Activated CD4-positive, alpha-beta T cell treated with anti-CD3 and anti-CD28 coated beads, Interleukin-2, amount 10 ng/mL, durations not matched to agents 7 days and 5 days (primary cell): ENCODE results near the gene RNFT2. TPM values are rescaled to one million over a fixed set of nuclear protein-coding genes. Genes with fewer than 3 reads are reported as not detected.

Experiments used
- CTCF ChIA-PET: fragments of 350-600 bp; sonication (Branson Sonifier 250); formaldehyde crosslinking; loops from one replicate; lab custom pipeline; 2021; ENCODE audit warnings: antibody characterized with exemption; lab: Charles Lee
- POLR2A ChIA-PET: fragments of 350-600 bp; sonication (Branson Sonifier 250); formaldehyde crosslinking; loops from one replicate; lab custom pipeline; 2021; ENCODE audit warnings: antibody characterized with exemption; lab: Charles Lee
- DNase-seq: peaks from one replicate; pipeline ENCODE4 v3.0.0-alpha.2; 2020
- H3K27ac Mint-ChIP-seq: one replicate; pipeline ENCODE4 v1.8.0; 2021; ENCODE audit warnings: mild to moderate bottlenecking, moderate library complexity, mixed read lengths
- H3K27me3 Mint-ChIP-seq: one replicate; pipeline ENCODE4 v1.8.0; 2021; ENCODE audit warnings: mixed read lengths
- H3K36me3 Mint-ChIP-seq: one replicate; pipeline ENCODE4 v1.8.0; 2021; ENCODE audit warnings: low read depth, mixed read lengths
- H3K4me1 Mint-ChIP-seq: one replicate; pipeline ENCODE4 v1.8.0; 2021; ENCODE audit warnings: mixed read lengths
- H3K4me3 Mint-ChIP-seq: one replicate; pipeline ENCODE4 v1.8.0; 2021; ENCODE audit warnings: mild to moderate bottlenecking, moderate library complexity, mixed read lengths
- H3K9me3 Mint-ChIP-seq: one replicate; pipeline ENCODE4 v1.8.0; 2021; ENCODE audit warnings: mixed read lengths
- total RNA-seq, 2 experiments: library from RNA; stranded (reverse); gene quantifications; one replicate each; pipeline ENCODE4 v1.2.3, GENCODE V29; 2021

The RNFT2 gene, protein sequence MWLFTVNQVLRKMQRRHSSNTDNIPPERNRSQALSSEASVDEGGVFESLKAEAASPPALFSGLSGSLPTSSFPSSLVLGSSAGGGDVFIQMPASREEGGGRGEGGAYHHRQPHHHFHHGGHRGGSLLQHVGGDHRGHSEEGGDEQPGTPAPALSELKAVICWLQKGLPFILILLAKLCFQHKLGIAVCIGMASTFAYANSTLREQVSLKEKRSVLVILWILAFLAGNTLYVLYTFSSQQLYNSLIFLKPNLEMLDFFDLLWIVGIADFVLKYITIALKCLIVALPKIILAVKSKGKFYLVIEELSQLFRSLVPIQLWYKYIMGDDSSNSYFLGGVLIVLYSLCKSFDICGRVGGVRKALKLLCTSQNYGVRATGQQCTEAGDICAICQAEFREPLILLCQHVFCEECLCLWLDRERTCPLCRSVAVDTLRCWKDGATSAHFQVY
- 10 to 100 TPM; 11.7 to 15.1 TPM for total RNA-seq

DNA sequence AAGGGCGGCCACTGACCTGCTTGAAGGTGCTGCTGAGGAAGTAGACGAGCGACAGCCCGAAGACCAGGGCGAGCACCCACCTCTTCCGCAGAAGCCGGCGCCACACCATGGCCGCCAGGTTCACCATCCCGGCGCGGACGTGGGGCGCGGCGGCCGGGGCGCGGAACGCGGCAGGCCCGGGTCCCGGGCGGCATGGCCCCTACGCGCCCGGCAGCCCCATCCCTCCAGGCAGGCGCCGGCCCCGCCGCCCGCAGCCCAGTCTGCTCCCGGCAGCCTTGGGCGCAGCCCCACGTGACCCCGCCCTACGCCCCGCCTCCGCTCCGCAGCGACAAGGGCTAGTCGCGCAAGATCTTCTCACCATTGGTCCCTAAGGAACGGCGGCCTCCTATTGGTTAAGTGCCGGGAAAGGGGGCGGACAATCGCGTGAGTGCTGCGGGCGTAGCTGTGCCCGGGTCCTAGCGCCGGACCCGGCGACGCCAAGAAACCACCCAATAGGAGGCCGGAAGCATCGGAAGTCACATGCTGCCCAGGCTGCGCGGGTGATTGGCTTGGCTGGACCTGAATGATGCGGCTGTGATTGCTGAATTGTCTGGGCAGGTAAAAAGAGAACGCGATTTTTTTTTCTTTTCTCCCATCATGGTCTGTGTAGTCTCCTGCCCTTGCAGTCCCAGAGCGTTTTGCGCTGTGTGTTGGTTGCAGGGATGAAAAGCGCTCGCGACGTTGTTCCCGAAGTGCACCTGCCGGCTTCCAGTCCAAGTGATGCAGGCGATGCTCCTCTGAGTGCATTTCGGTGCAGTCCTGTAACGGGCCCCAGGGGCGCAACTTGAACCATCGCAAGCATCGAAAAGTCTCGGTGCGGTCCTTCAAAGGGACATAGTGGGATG lies at the start of gene RNFT2, which contains the start of gene SPRING1:
RNFT2 (plus strand) TSS at position 542 of the 884 bp plus-strand sequence. CDS start 2,183 bp downstream, outside the sequence.
SPRING1 (minus strand) TSS at position 296 of the 884 bp plus-strand sequence; CDS start at position 127, 169 bp downstream.
- H3K4me1 Mint-ChIP-seq = peaks cover 35% of the 10 kb centered on the region
- CTCF ChIA-PET = interaction anchor here (1.0 kb wide), 1 partner anchor 29 kb away, joined by 4 read pairs; no protein-coding TSS in a partner anchor

DNA sequence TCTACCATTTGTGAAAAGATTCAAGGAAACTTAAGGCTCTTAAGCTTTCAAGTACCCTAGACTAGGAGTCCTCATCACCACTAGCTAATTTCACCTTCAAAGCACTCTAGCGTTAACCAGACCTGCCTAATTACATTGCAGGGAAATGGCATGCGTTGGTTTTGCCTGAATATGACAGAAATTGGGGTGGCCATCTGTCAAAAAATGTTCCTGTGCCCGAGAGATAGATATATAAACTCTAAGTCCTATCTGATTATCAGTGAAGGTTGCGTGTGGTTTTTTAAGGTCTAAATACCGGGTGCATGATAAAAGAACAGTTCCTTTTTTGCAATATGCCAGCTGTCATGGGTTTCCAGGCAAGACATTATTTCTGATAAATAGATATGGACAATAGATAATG lies 48.6 kb upstream of the RNFT2 start:
- ChIA-PET CTCF (interaction anchor here (0.6 kb wide), 1 partner anchor 596 kb away, joined by 4 read pairs; no protein-coding TSS in a partner anchor), POLR2A (no interaction called here)
- peaks cover 5% of the 10 kb centered on the region for H3K4me1 Mint-ChIP-seq
- no peaks in the 10 kb centered on the region for H3K36me3 Mint-ChIP-seq
- no peak for DNase-seq
- H3K27ac Mint-ChIP-seq = no peak overlapping the region
- H3K4me3 Mint-ChIP-seq = no peak overlapping the region
- peaks cover 29% of the 10 kb centered on the region for H3K27me3 Mint-ChIP-seq
- no peaks in the 10 kb centered on the region for H3K9me3 Mint-ChIP-seq

More for the DNA sequence above, at the start of gene RNFT2, which contains the start of gene SPRING1:
- Mint-ChIP-seq H3K4me3 (peak within 1 kb of the TSS; percentile 83), H3K9me3 (no peaks in the 10 kb centered on the region), H3K27ac (peak within 1 kb of the TSS; percentile 89), H3K27me3 (no peaks in the 10 kb centered on the region), H3K36me3 (peaks cover 14% of the 10 kb centered on the region)
- POLR2A ChIA-PET = no interaction called here
- DNase-seq = peak; percentile 100

DNA sequence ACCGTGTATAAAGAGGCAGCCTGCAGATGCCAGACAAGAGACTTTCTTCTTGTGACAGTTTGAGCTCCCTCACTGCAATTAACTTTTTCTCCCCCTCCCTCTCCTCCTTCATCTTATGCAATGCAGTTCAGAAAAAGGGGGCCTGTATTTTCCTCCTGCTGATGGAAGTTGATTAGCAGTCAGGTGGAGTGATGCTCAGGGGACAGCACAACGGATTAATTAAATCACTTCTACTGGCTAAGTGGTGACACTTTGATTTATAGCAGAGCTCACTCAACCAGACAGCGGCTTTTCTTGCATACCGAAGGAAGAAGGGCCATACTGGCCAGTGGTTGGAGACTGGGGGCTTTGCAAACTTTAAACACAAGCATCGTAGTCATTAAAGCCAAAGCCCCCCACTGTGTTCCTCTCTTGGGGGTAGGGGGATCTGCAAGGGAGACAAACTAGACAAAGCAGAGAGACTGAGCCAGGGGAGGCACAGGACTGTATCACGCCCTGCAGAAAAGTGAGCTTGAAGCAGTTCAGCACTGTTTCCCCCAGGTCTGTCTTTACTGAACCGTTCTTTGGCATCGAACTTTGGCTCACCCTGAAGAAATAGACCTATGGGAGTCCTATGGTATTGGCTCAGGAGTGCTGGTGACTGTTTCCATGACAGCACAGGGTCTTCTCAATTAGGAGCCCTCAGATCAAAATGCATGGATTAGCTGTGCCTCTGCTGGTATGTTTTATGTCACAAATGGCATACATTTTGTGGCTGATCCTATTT lies 48.0 kb upstream of the RNFT2 start:
- Mint-ChIP-seq H3K9me3 (no peaks in the 10 kb centered on the region), H3K27me3 (peaks cover 36% of the 10 kb centered on the region), H3K36me3 (no peaks in the 10 kb centered on the region), H3K4me3 (no peak overlapping the region), H3K27ac (no peak overlapping the region), H3K4me1 (peaks cover 8% of the 10 kb centered on the region)
- ChIA-PET POLR2A (no interaction called here), CTCF (interaction anchor here (0.6 kb wide), 1 partner anchor 595 kb away, joined by 4 read pairs; no protein-coding TSS in a partner anchor)
- DNase-seq = no peak

DNA sequence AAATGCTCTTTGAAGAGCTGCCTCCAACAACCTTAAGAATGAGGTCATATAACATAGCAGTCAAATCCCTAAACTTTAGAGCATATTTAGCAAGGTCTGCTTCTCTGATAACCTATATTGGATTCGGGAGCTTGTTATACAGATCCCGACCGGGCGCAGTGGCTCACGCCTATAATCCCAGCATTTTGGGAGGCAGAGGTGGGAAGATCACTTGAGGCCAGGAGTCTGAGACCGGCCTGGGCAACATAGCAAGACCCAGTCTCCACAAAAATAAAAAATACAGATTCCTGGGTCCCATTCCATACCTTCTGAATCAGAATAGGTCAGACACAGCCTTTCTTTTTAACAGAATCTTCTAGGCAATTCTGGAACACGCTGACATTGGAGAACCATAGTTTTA lies 46.9 kb upstream of the RNFT2 start:
- Mint-ChIP-seq H3K4me3 (no peak overlapping the region), H3K4me1 (peaks cover 10% of the 10 kb centered on the region)
- POLR2A ChIA-PET = no interaction called here

DNA sequence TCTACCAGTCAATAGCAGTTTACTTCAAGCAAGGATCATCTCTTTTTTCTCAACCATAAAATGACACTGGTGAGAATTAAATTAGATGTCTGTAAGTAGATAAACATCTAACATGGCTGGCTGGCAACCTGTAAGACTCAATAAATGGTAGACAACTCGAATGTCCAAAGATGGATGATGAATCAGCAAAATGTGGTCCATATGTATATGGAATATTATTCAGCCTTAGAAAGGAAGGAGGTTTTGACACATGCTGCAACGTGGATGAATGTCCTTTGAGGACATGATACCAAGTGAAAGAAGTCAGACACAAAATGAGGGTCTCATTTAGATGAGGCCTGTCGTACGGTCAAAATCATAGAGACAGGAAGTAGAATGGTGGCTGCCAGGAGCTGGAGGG lies 46.5 kb upstream of the RNFT2 start:
- Mint-ChIP-seq H3K27me3 (peaks cover 39% of the 10 kb centered on the region), H3K9me3 (no peaks in the 10 kb centered on the region), H3K36me3 (no peaks in the 10 kb centered on the region), H3K4me1 (peaks cover 10% of the 10 kb centered on the region), H3K27ac (no peak overlapping the region), H3K4me3 (no peak overlapping the region)
- ChIA-PET CTCF (interaction anchor here (0.9 kb wide), 2 partner anchors 9 to 486 kb away, joined by 3 to 4 read pairs; no protein-coding TSS in a partner anchor), POLR2A (no interaction called here)
- no peak for DNase-seq

More for the DNA sequence above, 46.9 kb upstream of the RNFT2 start:
- H3K9me3 Mint-ChIP-seq = no peaks in the 10 kb centered on the region
- no peaks in the 10 kb centered on the region for H3K36me3 Mint-ChIP-seq
- H3K27me3 Mint-ChIP-seq = peaks cover 36% of the 10 kb centered on the region
- CTCF ChIA-PET = interaction anchor here (0.9 kb wide), 2 partner anchors 9 to 486 kb away, joined by 3 to 4 read pairs; no protein-coding TSS in a partner anchor
- DNase-seq = no peak
- H3K27ac Mint-ChIP-seq = no peak overlapping the region

DNA sequence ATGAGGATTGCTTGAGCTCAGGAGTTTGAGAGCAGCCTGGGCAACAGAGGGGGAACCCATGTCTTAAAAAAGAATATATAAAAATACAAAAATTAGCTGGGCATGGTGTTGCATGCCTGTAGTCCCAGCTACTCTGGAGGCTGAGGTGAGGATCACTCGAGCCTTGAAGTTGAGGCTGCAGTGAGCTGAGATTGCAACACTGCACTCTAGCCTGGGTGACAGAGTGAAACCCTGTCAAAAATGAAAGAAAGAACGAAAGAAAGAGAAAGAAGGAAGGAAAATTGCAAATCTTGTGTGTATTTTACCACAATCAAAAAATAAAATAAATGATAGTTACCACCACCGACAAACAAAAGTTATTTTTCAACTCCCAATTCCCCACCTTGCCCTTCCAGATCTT lies 45.5 kb upstream of the RNFT2 start:
- Mint-ChIP-seq H3K4me3 (no peak overlapping the region), H3K9me3 (no peaks in the 10 kb centered on the region), H3K4me1 (peaks cover 10% of the 10 kb centered on the region), H3K36me3 (no peaks in the 10 kb centered on the region), H3K27ac (no peak overlapping the region), H3K27me3 (peaks cover 39% of the 10 kb centered on the region)
- ChIA-PET CTCF (interaction anchor here (0.9 to 1.2 kb wide), 3 partner anchors 8 to 412 kb away, joined by 3 to 4 read pairs (median 4); no protein-coding TSS in a partner anchor), POLR2A (no interaction called here)
- DNase-seq = no peak

DNA sequence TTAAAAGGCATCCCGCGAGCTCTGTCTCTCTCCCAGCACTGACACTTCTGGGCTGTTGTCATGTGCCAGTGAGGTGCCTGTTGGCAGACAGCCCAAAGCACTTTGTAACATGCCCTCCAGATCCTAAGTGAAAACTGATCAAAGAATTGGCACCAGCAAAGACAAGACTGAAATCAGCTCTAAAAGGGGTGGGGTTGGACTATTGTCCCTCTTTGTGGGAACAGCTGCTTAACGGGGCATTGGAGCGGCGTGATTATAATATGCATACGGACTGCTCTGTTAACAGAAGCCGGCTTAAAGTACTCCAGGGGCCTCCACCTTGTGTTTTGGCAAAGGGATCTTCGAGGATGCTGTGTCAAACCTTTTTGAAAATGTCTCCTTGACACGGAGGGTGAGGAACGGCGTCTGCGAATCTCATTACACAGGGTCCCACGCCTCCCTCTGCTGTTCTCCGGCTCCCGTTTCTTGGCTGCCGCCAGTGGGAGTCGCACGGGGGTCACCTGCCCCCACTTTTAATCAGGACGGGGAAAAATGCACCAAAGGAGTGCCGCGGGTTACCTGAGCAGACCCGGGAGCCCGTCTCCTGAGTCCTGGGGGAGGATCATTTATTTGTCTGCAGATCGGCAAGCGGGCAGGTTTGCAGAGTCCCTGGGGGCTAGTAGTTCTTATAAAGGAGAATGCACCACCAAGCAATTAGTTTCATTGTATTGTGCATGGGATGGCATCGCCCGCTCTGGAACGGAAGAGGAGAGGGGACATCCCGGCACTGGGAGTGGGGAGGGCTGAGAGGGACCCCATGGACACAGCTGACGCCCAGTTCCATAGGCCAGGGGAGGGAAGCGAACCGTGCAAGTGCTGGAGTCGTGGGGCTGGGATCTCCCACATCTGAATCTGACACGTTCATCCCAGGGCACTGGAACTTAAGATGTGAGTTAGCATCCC lies 44.6 kb upstream of the RNFT2 start:
- ChIA-PET CTCF (interaction anchor here (0.7 to 1.2 kb wide), 4 partner anchors 7 to 411 kb away, joined by 3 to 4 read pairs (median 4); no protein-coding TSS in a partner anchor), POLR2A (no interaction called here)
- no peaks in the 10 kb centered on the region for H3K9me3 Mint-ChIP-seq
- no peak overlapping the region for H3K27ac Mint-ChIP-seq
- H3K4me3 Mint-ChIP-seq = no peak overlapping the region
- no peak for DNase-seq
- no peaks in the 10 kb centered on the region for H3K36me3 Mint-ChIP-seq
- peaks cover 39% of the 10 kb centered on the region for H3K27me3 Mint-ChIP-seq
- H3K4me1 Mint-ChIP-seq = peaks cover 10% of the 10 kb centered on the region

DNA sequence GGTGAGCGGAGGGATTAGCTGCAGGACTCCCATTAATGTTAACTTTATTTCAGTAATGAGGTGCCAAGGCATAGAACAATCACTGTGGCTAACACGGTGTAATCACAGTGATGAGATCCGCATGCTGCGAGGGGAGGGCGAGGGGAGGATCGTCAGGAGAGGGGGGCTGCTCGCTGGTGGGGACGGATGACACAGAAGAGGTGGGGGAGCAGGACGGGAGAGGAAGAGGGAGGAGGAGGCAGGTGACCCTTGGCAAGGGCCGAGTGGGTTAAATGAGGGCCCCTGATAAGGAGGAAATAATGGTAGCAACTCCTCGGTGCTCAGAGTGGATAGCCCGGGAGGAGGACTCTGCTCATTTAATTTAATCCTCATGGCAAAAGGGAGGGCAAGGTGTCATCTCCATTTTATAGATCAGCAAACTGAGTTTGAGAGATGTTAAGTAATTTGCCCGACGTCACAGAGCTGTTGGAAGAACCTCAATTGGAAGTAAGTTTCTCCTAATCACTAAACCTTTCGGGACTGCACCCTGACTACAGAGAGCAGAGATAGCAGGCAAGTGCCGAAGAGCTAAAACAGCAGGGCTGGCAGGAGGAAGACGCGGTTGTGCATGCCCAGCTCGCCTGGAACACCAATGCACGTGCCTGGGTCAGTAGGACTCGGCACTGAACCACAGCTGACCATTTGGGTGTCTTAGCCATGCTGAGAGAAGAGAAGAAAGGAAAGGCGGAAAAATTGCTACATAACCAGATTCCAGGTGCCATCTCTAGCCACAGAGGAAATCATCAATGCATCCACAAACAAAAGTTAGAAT lies 43.3 kb upstream of the RNFT2 start:
- ChIA-PET POLR2A (no interaction called here), CTCF (interaction anchor here (0.7 kb wide), 1 partner anchor 14 kb away, joined by 3 read pairs; no protein-coding TSS in a partner anchor)
- Mint-ChIP-seq H3K4me3 (no peak overlapping the region), H3K4me1 (peaks cover 10% of the 10 kb centered on the region), H3K36me3 (no peaks in the 10 kb centered on the region), H3K27ac (no peak overlapping the region), H3K27me3 (peaks cover 35% of the 10 kb centered on the region), H3K9me3 (no peaks in the 10 kb centered on the region)
- DNase-seq = no peak

DNA sequence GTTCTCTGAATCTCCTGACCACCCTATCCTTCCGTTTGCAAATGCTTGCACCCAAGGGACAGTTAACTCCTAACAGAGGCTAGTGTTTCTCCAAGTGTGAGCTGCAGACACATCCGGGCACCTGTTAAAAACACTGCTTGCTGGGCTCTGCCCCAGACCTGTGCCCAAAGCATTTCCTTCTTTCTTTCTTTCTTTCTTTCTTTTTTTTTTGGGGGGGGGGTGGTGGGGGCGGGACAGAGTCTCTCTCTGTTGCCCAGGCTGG lies 42.7 kb upstream of the RNFT2 start:
- Mint-ChIP-seq H3K27ac (no peak overlapping the region), H3K36me3 (no peaks in the 10 kb centered on the region), H3K9me3 (no peaks in the 10 kb centered on the region), H3K27me3 (peaks cover 35% of the 10 kb centered on the region), H3K4me1 (peaks cover 10% of the 10 kb centered on the region), H3K4me3 (no peak overlapping the region)
- CTCF ChIA-PET = interaction anchor here (0.7 kb wide), 1 partner anchor 13 kb away, joined by 3 read pairs; no protein-coding TSS in a partner anchor
- DNase-seq = no peak
- POLR2A ChIA-PET = no interaction called here

DNA sequence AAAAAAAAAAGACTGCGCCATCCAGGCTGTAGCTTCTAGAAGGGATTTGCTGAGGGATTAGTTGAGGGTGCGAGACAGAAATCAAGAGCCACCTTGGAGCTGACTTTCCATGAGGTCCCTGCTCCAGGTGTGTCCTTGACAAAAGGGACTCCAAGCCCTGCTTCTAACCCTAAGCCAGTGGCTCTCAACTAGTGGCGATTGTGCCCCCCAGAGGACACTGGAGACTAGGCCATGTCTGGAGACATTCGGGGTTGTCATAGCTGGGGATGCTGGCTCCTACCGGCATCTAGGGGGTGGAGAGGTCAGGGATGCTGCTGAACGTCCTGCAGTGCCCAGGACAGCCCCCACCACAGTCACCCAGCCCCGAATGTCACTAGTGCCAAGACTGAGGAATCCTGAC lies 40.8 kb upstream of the RNFT2 start:
- CTCF ChIA-PET = interaction anchor here (1.0 to 2.5 kb wide), 2 partner anchors 12 to 13 kb away, joined by 3 to 7 read pairs; no protein-coding TSS in a partner anchor
- DNase-seq = no peak
- no peak overlapping the region for H3K4me3 Mint-ChIP-seq
- POLR2A ChIA-PET = no interaction called here
- no peaks in the 10 kb centered on the region for H3K9me3 Mint-ChIP-seq
- no peak overlapping the region for H3K27ac Mint-ChIP-seq
- no peaks in the 10 kb centered on the region for H3K36me3 Mint-ChIP-seq
- H3K27me3 Mint-ChIP-seq = peaks cover 29% of the 10 kb centered on the region
- H3K4me1 Mint-ChIP-seq = peaks cover 8% of the 10 kb centered on the region
